Neuronal stem cell (in vitro differentiated cells): ENCODE results near the gene FOXP2.
"Not testable (repeated sequence)": the region's sequence is repeated elsewhere in the genome, so short reads cannot be mapped to it uniquely, and the experiment has no call there.

Experiments
- DNase-seq: peaks from one replicate; pipeline ENCODE4 v3.0.0-alpha.2; 2013; ENCODE audit warnings: low spot score
- H2AFZ ChIP-seq: one replicate; pipeline ENCODE4 v1.6.1; 2013; ENCODE audit warnings: mild to moderate bottlenecking, low read length, inconsistent platforms
- H2AK5ac ChIP-seq: 2 replicates; pipeline ENCODE4 v1.6.1; 2013; ENCODE audit warnings: low read depth, mild to moderate bottlenecking, inconsistent platforms, low read length, moderate library complexity, mixed read lengths
- H2BK120ac ChIP-seq: 2 replicates; pipeline ENCODE4 v1.6.1; 2013; ENCODE audit warnings: low read depth, mild to moderate bottlenecking, inconsistent platforms, low read length, moderate library complexity, mixed read lengths
- H2BK12ac ChIP-seq: one replicate; pipeline ENCODE4 v1.6.1; 2013; ENCODE audit warnings: low read length, inconsistent platforms
- H2BK15ac ChIP-seq: 2 replicates; pipeline ENCODE4 v1.6.1; 2013; ENCODE audit warnings: mild to moderate bottlenecking, low read length, inconsistent platforms, mixed read lengths
- H2BK5ac ChIP-seq: one replicate; pipeline ENCODE4 v1.6.1; 2013; ENCODE audit warnings: inconsistent platforms, mild to moderate bottlenecking, low read length, moderate library complexity
- H3K14ac ChIP-seq: one replicate; pipeline ENCODE4 v1.6.1; 2013; ENCODE audit warnings: low read length, inconsistent platforms
- H3K18ac ChIP-seq: 2 replicates; pipeline ENCODE4 v1.6.1; 2013; ENCODE audit warnings: low read length, inconsistent platforms
- H3K23ac ChIP-seq: 2 replicates; pipeline ENCODE4 v1.6.1; 2013; ENCODE audit warnings: low read depth, mild to moderate bottlenecking, mixed read lengths, low read length, inconsistent platforms; ENCODE audit not compliant: poor library complexity
- H3K27ac ChIP-seq: replicated peaks from 3 replicates; pipeline ENCODE4 v1.5.1; 2013; ENCODE audit warnings: low read length, inconsistent platforms
- H3K27me3 ChIP-seq, 3 experiments: 2 replicates each; pipeline ENCODE4 v1.6.1; 2013; ENCODE audit warnings: low read length in 3 of 3, mild to moderate bottlenecking in 2 of 3, inconsistent platforms in 1 of 3, low read depth in 1 of 3, mixed read lengths in 1 of 3, moderate library complexity in 1 of 3; ENCODE audit not compliant: control insufficient read depth in 3 of 3, insufficient read depth in 3 of 3
- H3K36me3 ChIP-seq, 2 donors: replicated peaks in 1 of 2; 2 replicates each; pipeline ENCODE4 v1.6.1; 2013; ENCODE audit warnings: low read length in 2 of 2; ENCODE audit not compliant: control insufficient read depth in 2 of 2, insufficient read depth in 2 of 2
- H3K4ac ChIP-seq: 2 replicates; pipeline ENCODE4 v1.6.1; 2013; ENCODE audit warnings: inconsistent platforms, mild to moderate bottlenecking, low read length, moderate library complexity
- H3K4me1 ChIP-seq, 2 donors: 1 replicate in 1 of 2; 2 replicates in 1 of 2; pipeline ENCODE4 v1.6.1; 2013; ENCODE audit warnings: low read length in 2 of 2, low read depth in 1 of 2; ENCODE audit not compliant: control insufficient read depth in 2 of 2, insufficient read depth in 1 of 2
- H3K4me2 ChIP-seq: one replicate; pipeline ENCODE4 v1.6.1; 2013; ENCODE audit warnings: mild to moderate bottlenecking, low read length, inconsistent platforms; ENCODE audit not compliant: insufficient read depth, poor library complexity, severe bottlenecking
- H3K4me3 ChIP-seq, 2 donors: 2 replicates each; pipeline ENCODE4 v1.5.1; 2013; ENCODE audit warnings: low read length in 2 of 2, mild to moderate bottlenecking in 2 of 2, inconsistent platforms in 1 of 2, moderate library complexity in 1 of 2
- H3K79me1 ChIP-seq: one replicate; pipeline ENCODE4 v1.6.1; 2013; ENCODE audit warnings: low read depth, mild to moderate bottlenecking, inconsistent platforms, low read length, moderate library complexity
- H3K9ac ChIP-seq: one replicate; pipeline ENCODE4 v1.6.1; 2013; ENCODE audit warnings: mild to moderate bottlenecking, low read depth, low read length, inconsistent platforms; ENCODE audit not compliant: poor library complexity
- H3K9me3 ChIP-seq, 2 donors: replicated peaks in 1 of 2; 2 replicates each; pipeline versions ENCODE3 to v1.6.1; 2013; ENCODE audit warnings: low read length in 2 of 2, mild to moderate bottlenecking in 2 of 2, inconsistent platforms in 1 of 2, low read depth in 1 of 2, mixed read lengths in 1 of 2, moderate library complexity in 1 of 2; ENCODE audit not compliant: control insufficient read depth in 2 of 2, insufficient read depth in 1 of 2
- H4K8ac ChIP-seq: one replicate; pipeline ENCODE4 v1.6.1; 2013; ENCODE audit warnings: low read depth, mild to moderate bottlenecking, inconsistent platforms, low read length, moderate library complexity
- H4K91ac ChIP-seq: one replicate; pipeline ENCODE4 v1.6.1; 2013; ENCODE audit warnings: low read length, low read depth, mild to moderate bottlenecking, inconsistent platforms; ENCODE audit not compliant: poor library complexity
- WGBS, 2 donors: extraction: QIAGEN DNeasy Blood & Tissue Kit; methylation state at CpG; one replicate each; pipeline ENCODE4 v1.1.7; 2013; ENCODE audit warnings: missing lambda C conversion rate in 2 of 2, mixed read lengths in 1 of 2; ENCODE audit not compliant: insufficient read length in 2 of 2, insufficient replicate concordance in 1 of 2; ENCODE audit errors: extremely low coverage in 2 of 2; 5-methylcytosine and 5-hydroxymethylcytosine counted together

Gene FOXP2

DNA sequence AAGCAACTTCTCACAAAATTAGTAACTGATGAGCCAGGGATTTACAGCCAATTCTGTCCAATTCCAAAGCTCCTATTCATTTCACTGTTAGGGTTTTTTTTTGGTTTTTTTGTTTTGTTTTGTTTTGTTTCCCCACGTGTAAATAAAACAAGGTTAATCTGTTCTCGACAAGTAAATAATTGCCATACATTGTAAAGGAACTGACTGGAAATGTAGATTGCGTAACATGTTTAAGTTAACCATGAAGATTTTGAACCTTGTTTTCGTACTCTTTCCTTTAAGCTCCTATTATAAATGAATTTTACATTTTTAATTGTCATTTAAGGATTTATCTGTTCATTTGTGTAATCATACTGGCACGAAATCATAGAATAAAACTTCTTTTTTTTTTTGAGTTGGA, 42.0 kb upstream of the FOXP2 start:
- no peak overlapping the region for H2BK5ac ChIP-seq
- H2BK12ac ChIP-seq, result no peak overlapping the region
- H3K4me3 ChIP-seq, result no peak overlapping the region
- no peak overlapping the region for H2BK120ac ChIP-seq
- H3K18ac ChIP-seq, result no peak overlapping the region
- no peak for DNase-seq
- no peak overlapping the region for H3K23ac ChIP-seq
- no peak overlapping the region for H4K91ac ChIP-seq
- no peak overlapping the region for H3K9ac ChIP-seq
- H3K79me1 ChIP-seq, result no peaks in the 10 kb centered on the region
- no peaks in the 10 kb centered on the region for H3K36me3 ChIP-seq
- H2BK15ac ChIP-seq, result no peak overlapping the region
- WGBS, 2 donors, result no CpG with 5 or more reads among the region's 5 CpGs
- no peak overlapping the region for H3K27ac ChIP-seq
- no peak overlapping the region for H3K14ac ChIP-seq
- no peak overlapping the region for H4K8ac ChIP-seq
- no peaks in the 10 kb centered on the region for H3K9me3 ChIP-seq
- no peaks in the 10 kb centered on the region for H3K27me3 ChIP-seq
- H2AFZ ChIP-seq, result no peak overlapping the region
- no peak overlapping the region for H2AK5ac ChIP-seq
- no peak overlapping the region for H3K4ac ChIP-seq
- no peaks in the 10 kb centered on the region for H3K4me1 ChIP-seq
- no peak overlapping the region for H3K4me2 ChIP-seq

DNA sequence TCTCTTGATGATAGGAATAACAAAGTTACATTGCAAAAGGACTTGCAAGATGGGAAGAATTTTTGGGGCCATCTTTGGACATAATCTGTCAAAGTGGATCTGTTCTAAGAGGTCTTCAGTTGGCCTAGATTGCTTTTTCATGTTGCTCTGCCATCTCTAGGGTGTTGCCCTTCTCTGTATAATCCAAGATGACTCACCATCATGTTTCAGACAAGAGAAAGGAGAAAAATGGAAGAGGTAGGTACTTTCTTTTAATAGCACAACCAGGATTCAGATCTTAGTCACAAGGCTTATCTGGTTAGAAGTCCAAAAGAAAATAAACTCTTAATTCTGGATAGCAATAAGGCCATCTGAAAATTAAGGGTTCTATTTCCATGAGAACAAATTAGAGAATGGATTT, 38.7 kb upstream of the FOXP2 start:
- Histone ChIP-seq H3K4me1 (no peaks in the 10 kb centered on the region), H3K27me3 (no peaks in the 10 kb centered on the region), H3K18ac (no peak overlapping the region), H3K9me3 (no peaks in the 10 kb centered on the region), H3K4me3 (no peak overlapping the region), H3K79me1 (no peaks in the 10 kb centered on the region), H2AK5ac (no peak overlapping the region), H2BK12ac (no peak overlapping the region), H3K9ac (no peak overlapping the region), H3K23ac (no peak overlapping the region), H3K27ac (no peak overlapping the region), H4K8ac (no peak overlapping the region), H2BK5ac (no peak overlapping the region), H3K14ac (no peak overlapping the region), H4K91ac (no peak overlapping the region), H2AFZ (no peak overlapping the region), H3K4ac (no peak overlapping the region), H3K36me3 (no peaks in the 10 kb centered on the region), H2BK15ac (no peak overlapping the region), H2BK120ac (no peak overlapping the region), H3K4me2 (no peak overlapping the region)
- DNase-seq, result no peak

DNA sequence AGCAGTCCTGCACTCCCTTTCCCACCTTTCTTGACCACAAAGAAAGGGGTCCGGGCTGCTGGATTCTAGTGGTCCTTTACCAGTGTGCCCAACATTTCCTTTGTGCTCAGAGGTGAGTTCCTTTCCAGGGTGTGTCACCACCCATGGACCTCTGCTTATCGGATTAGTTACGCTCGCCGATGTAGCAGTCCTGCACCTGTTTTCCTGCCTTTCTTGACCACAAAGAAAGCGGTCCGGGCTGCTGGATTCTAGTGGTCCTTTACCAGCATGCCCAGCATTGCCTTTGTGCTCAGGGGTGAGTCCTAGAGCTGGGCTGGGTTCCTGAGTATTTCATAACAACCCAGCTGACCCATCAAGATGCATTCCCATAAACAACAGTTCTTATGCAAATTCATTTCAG, 30.7 kb upstream of the FOXP2 start:
- not testable (repeated sequence) for H3K14ac ChIP-seq, H3K27ac ChIP-seq, H2AK5ac ChIP-seq, H4K91ac ChIP-seq, H2BK120ac ChIP-seq, H2AFZ ChIP-seq, H3K9ac ChIP-seq, H2BK5ac ChIP-seq, H3K4me1 ChIP-seq, H3K23ac ChIP-seq, H3K36me3 ChIP-seq, H3K4ac ChIP-seq, H3K18ac ChIP-seq, H3K9me3 ChIP-seq, H3K27me3 ChIP-seq, H2BK15ac ChIP-seq, H3K4me3 ChIP-seq, H3K4me2 ChIP-seq, H3K79me1 ChIP-seq, DNase-seq, H2BK12ac ChIP-seq, H4K8ac ChIP-seq
- no CpG with 5 or more reads among the region's 7 CpGs for WGBS, 2 donors

DNA sequence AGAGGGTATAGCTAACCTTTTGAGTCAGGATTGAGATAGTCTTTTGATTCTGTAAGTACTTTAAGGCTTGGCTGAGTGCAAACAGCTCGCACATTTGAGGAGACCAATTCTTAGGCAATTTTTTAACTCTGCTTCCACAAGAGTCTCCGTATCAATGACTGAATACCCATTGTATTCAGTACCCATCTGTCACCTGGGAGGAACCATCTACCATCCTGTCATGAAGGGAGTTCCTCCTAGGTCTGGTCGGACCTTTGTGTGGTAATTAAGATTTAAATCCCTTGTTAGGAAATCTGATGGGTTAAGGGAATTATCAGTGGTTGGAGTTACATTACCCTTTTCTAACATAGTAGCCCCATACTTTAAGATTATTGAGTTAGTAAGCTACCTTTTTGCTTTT, 30.3 kb upstream of the FOXP2 start:
- not testable (repeated sequence) for H2AFZ ChIP-seq, H3K4me1 ChIP-seq, H3K4me3 ChIP-seq, H3K18ac ChIP-seq, H2BK12ac ChIP-seq, H2BK120ac ChIP-seq, H3K4ac ChIP-seq, H3K4me2 ChIP-seq, H3K9ac ChIP-seq, H4K91ac ChIP-seq, H3K27ac ChIP-seq, H2BK5ac ChIP-seq, H3K9me3 ChIP-seq, H2BK15ac ChIP-seq, H3K14ac ChIP-seq, H2AK5ac ChIP-seq, DNase-seq, H3K23ac ChIP-seq, H3K36me3 ChIP-seq, H3K27me3 ChIP-seq, H3K79me1 ChIP-seq, H4K8ac ChIP-seq
- no CpG with 5 or more reads among the region's 3 CpGs for WGBS, 2 donors
